DOHH2 (cell line): ENCODE results near the gene DUSP28.

Experiments used
- EZH2phosphoT487 ChIP-seq: fragments of 200-600 bp; sonication (generic); IDR thresholded peaks from 2 replicates; pipeline ENCODE4 v1.6.1; 2017; ENCODE audit warnings: borderline replicate concordance, mild to moderate bottlenecking, antibody characterized with exemption, low read length, moderate library complexity, mixed read lengths
- TF ChIP-seq, protein P1 (sequence below): fragments of 200-600 bp; sonication (generic); IDR thresholded peaks from one replicate; pipeline ENCODE4 v1.5.1; 2014; ENCODE audit warnings: antibody characterized with exemption, mild to moderate bottlenecking, low read depth, low read length; ENCODE audit not compliant: poor library complexity, severe bottlenecking

DNA sequence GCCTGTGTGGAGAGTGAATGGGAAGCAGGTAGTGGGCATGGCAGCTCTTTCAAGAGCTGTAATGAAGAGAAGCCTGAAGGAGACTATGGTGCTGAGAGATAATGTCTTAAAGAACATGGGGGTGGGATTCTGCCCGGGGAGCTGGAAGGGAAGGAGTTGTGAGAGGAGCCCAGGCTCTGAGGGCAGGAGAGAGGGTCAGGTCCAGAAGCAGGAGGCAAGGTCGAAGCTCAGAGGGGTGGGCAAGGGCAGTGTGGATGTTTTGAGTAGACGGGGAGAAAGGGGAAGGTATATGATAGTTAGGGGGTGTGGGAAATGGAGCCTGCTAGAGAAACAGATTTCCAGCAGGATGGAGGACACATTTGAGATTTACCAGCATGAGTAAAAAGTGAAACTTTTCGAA lies 28.5 kb downstream of the DUSP28 start:
- TF ChIP-seq, protein P1, sequence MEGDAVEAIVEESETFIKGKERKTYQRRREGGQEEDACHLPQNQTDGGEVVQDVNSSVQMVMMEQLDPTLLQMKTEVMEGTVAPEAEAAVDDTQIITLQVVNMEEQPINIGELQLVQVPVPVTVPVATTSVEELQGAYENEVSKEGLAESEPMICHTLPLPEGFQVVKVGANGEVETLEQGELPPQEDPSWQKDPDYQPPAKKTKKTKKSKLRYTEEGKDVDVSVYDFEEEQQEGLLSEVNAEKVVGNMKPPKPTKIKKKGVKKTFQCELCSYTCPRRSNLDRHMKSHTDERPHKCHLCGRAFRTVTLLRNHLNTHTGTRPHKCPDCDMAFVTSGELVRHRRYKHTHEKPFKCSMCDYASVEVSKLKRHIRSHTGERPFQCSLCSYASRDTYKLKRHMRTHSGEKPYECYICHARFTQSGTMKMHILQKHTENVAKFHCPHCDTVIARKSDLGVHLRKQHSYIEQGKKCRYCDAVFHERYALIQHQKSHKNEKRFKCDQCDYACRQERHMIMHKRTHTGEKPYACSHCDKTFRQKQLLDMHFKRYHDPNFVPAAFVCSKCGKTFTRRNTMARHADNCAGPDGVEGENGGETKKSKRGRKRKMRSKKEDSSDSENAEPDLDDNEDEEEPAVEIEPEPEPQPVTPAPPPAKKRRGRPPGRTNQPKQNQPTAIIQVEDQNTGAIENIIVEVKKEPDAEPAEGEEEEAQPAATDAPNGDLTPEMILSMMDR: no peak
- no peak for TF ChIP-seq EZH2phosphoT487
